GM21381 (cell line): ENCODE data around the gene IL17RC.

ENCODE experiments used
- ATAC-seq: cut with Tn5 transposase; IDR thresholded peaks from one replicate; pipeline ENCODE4 v1.9.1; 2021; ENCODE audit warnings: mild to moderate bottlenecking, moderate library complexity; ENCODE audit not compliant: unreplicated experiment

The IL17RC gene

GRCh38 chr3:9942934-9943690 is 26.2 kb downstream of the IL17RC start:
- no peak for ATAC-seq

GRCh38 chr3:9944271-9944670 is 27.4 kb downstream of the IL17RC start:
- no peak for ATAC-seq

- ATAC-seq = no peak
Observed at GRCh38 chr3:9945358-9945757, 28.5 kb downstream of the IL17RC start.

- ATAC-seq = no peak
Observed at GRCh38 chr3:9946112-9947024, 29.5 kb downstream of the IL17RC start.

- ATAC-seq = no peak
Observed at GRCh38 chr3:9947025-9947995, 30.4 kb downstream of the IL17RC start.

- no peak for ATAC-seq
Observed at GRCh38 chr3:9948586-9948985, 31.7 kb downstream of the IL17RC start.

GRCh38 chr3:9949115-9949514 is 32.2 kb downstream of the IL17RC start:
- no peak for ATAC-seq

GRCh38 chr3:9949626-9950025 is 32.7 kb downstream of the IL17RC start:
- no peak for ATAC-seq

GRCh38 chr3:9951126-9951525 is 34.2 kb downstream of the IL17RC start:
- ATAC-seq = no peak

- ATAC-seq = no peak
Observed at GRCh38 chr3:9951598-9951961, 34.7 kb downstream of the IL17RC start.

GRCh38 chr3:9951962-9952805 is 35.3 kb downstream of the IL17RC start, which contains the start of gene PRRT3:
Gene PRRT3, minus strand, starts transcription at chr3:9952408. Its CDS starts 2,293 bp downstream, at chr3:9950115.
- ATAC-seq = peak; percentile 63

GRCh38 chr3:9955067-9955502 is 38.2 kb downstream of the IL17RC start:
- ATAC-seq = no peak

- ATAC-seq = no peak
Observed at GRCh38 chr3:9955611-9956352, 38.9 kb downstream of the IL17RC start.

GRCh38 chr3:9957214-9957613 is 40.3 kb downstream of the IL17RC start:
- no peak for ATAC-seq

- ATAC-seq = no peak
Observed at GRCh38 chr3:9965200-9965875, 48.4 kb downstream of the IL17RC start.

GRCh38 chr3:9966841-9967240 is 49.9 kb downstream of the IL17RC start:
- no peak for ATAC-seq

- no peak for ATAC-seq
Observed at GRCh38 chr3:9969632-9970019, 52.7 kb downstream of the IL17RC start.

- no peak for ATAC-seq
Observed at GRCh38 chr3:9970020-9970652, 53.2 kb downstream of the IL17RC start.
